ENCODE data around the gene PCK1.
A peak's percentile ranks its signal among the peaks of the same experiment; 100 is the strongest.
"Not testable (repeated sequence)": the region's sequence is repeated elsewhere in the genome, so short reads cannot be mapped to it uniquely, and the experiment has no call there.

The PCK1 gene

DNA sequence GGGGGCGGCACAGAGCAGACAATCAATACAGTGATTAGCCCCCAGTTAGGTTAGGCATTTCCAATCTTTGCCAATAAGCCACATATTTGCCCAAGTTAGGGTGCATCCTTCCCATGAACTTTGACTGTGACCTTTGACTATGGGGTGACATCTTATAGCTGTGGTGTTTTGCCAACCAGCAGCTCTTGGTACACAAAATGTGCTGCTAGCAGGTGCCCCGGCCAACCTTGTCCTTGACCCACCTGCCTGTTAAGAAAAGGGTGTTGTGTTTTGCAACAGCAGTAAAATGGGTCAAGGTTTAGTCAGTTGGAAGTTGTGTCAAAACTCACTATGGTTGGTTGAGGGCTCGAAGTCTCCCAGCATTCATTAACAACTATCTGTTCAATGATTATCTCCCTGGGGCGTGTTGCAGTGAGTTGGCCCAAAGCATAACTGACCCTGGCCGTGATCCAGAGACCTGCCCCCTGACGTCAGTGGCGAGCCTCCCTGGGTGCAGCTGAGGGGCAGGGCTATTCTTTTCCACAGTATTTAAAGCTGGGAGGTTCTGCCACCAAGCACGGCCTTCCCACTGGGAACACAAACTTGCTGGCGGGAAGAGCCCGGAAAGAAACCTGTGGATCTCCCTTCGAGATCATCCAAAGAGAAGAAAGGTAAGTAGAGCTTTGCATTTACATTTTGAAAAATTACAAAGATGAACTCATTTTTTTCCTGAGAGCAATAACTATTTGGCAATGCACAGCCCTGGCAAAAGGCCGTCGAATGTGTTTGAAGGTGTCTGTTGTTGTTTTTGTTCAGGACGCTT lies at the start of gene PCK1:
TSS of gene PCK1 (plus strand) at position 557 of the 802 bp plus-strand sequence. CDS start 302 bp downstream, outside the sequence.
- peak in 1 of 2 experiments; percentile 4 for DNase-seq

DNA sequence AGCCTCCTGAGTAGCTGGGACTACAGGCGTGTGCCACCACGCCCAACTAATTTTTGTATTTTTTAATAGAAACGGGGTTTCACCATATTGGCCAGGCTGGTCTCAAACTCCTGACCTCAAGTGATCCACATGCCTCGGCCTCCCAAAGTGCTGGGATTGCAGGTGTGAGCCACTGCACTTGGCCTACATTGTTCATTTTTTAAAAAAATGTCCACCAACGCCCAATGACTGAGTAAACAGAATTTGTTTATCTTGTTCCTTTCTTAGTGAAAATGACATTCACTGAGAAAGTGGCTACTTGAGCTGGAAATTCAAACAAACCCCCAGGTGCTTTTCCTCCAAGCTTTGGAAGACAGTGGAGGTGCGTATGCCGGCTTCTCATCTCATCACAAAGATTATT lies 49.2 kb upstream of the PCK1 start:
- not testable (repeated sequence) for DNase-seq

DNA sequence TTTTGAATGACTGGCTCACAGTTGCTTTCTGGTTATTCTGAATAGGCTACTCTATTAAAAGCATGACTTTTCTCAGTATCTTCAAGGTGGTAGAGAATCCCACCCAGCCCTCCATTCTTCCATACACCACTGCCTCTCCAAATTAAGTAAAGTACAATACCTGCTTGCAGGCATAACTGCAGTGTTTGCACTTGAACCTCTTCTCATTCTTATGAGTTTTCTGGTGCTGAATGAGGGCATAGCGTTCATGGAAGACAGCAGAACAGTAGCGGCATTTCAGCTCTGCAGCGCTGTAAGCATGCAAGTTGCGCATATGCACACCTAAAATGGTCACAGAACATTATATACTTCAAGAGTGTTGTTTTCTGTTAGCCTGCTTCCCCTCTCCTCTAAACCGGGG lies 48.5 kb upstream of the PCK1 start:
- DNase-seq: no peak

DNA sequence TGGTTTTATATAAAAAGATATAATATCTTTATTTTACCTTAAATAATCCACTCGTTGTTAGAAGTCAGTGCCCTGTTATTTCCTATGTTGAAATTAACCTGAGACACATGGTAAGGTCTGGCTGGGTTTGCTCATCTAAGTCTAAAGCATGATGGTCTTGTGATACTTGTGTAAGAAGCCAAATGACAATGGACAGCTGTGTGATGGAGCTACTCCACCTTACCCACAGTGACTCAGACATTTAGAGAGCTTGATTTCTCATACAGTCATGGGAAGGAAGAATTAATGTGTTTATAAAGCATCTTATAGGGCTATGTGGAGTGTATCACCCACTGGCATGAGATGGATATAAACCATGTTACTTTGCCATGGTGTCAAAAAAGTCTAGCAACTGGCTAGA lies 47.7 kb upstream of the PCK1 start:
- DNase-seq: no peak

DNA sequence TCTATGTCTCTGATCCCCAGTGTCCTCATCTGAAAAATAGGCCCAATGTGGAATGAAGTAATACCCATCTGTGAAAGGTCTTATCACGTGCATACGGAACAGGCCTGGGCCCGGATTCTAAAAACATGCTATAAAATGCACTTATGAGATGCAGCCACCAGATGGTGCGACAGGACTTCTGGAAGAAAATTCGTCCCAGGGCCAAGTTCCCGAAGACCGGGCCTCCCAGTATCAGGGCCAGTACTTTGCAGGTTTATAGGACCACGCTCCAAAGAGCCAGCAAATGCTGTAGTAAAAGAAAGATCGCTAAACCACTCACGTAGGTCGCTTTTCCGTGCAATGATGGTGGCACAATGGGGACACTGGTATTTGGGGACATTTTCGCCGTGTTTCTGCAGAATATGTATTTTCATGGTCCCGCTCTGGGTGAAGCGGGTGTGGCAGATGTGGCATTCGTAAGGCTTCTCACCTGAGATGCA lies 46.6 kb upstream of the PCK1 start:
- DNase-seq: peak in 1 of 2 experiments; percentile 68

DNA sequence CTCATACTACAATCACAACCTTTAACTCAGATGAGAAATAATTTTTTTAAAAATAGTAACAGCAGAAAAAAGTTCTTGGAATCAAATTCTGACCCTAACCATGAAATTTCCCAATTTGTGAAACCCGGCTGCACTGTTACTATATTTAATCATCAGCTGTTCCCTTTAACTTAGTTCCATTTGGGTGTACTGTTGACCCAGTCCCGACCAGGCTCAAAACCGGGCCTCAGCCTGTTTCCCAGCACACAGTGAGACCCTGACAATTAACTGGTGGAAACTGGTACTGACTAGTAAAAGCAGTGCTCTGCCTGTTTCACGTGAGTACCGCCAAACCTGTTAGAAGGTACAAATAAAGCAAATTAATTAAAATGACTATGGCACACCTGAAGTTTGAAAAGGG lies 43.0 kb upstream of the PCK1 start:
- DNase-seq: no peak

DNA sequence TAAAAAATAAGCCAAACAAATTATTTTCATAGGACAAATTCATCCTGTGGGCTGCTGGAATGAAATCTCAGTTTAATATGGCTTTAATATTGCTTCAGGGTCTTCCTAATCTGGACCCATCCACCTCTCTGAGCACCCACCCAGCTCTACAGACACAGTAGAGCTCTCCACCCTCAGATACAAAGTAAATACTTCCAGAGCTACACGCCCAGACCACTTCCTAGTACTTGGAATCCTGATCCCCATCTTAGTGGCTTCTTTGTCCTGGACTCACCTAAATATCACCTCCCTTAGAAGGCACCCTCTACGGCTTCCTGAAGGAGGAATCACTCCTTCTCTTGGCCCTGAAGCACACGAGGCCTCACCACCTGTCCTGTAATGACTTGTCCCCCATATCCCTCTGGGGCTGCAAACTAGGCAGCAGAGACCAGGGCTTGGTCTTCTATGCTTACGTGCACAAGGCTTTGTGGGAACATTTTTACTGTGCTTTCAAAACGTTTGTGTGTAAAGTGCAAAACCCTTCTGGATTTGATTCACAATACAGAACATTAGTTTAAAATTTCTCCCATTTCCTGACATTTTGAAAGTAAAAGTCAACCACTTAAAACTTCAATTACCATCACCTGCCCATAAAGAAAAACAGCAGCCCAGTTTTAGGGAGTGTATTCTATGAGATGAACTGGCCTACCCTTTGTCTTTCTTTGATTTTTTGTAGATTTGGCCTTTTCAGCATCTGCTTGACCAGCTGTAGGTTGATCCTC lies 38.4 kb upstream of the PCK1 start:
- DNase-seq: no peak

DNA sequence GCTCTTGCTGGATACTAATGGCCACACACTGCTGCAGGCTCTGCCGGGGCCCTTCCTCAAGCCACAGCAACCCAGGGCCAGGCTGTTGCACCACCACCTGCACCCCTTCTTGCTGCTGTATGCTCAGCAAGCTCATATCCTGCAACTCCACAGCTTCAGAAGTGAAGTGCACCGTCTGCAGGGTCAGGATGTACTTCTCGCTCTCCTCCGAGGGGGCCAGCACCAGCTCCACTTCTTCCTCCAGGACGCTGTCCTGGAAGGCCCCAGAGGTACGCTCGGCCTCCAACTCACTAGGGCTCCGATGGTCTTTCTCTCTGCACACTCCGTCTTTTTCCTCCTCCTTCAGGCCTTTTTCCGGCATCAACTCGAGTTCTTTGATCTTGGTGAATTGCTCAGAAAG lies 37.1 kb upstream of the PCK1 start:
- no peak for DNase-seq

DNA sequence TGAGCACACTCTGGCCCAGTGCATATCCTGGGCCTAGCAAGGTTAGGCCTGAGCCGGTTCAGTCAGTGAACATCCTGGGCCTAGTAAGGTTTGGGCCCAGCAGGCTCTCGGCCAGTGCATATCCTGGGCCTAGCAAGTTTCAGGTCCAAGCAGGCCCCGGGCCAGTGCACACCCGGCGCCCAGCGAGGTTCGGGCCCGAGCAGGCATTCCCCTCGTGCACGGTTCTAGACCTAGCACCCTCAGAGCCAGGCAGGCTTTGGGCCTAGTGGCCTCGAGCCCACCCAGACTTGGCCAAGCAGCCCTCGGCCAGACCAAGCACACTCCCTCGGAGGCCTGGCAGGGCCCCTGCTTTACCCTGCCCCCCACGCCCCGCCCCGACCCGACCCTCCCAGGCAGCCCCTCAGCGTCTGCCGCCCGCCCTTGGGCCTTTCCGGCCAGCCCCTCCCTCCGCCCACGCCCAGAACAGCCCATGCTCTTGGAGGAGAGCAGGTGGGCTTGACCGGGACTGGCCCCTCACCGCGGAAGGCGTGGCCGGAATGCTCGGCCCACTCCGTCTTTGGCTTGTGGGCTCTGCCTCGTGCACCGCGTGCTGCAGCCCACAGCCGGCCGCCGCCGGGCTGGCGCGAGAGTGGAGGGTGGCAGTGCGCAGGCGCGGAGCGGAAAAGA lies 36.3 kb upstream of the PCK1 start, which contains the start of gene CTCFL:
TSS of gene CTCFL (minus strand) at position 630 of the 666 bp plus-strand sequence. CDS start 935 bp downstream, outside the sequence.
- no peak for DNase-seq

DNA sequence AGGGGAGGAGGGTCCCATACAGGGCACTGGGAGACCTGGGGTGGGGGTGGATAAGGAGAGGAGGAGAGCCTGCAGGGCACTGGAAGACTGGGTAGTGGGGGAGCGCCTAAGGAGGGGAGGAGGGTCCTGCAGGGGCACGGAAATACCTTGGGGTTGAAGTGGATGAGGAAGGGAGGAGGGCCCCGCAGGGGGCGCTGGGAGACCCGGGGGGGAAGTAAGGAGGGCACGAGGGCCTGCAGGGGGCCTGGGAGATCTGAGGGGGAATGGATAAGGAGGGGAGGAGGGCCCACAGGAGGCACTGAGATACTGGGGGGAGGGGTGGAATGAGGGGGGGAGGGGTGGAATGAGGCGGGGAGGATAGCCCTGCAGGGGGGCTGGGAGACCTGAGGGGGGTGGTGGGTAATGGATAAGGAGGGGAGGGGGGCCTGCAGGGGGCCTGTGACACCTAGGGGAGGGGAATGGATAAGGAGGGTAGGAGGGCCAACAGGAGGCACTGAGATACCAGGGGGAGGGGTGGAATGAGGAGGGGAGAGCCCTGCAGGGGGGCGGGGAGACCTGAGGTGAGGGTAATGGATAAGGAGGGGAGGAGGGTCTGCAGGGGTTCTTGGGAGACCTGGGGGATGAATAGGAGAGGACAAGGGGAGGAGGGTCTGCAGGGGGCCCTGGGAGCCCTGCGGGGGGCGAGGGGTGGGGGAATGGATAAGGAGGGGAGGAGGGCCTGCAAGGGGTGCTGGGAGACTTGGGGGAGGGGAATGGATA lies 35.4 kb upstream of the PCK1 start:
- DNase-seq: no peak

DNA sequence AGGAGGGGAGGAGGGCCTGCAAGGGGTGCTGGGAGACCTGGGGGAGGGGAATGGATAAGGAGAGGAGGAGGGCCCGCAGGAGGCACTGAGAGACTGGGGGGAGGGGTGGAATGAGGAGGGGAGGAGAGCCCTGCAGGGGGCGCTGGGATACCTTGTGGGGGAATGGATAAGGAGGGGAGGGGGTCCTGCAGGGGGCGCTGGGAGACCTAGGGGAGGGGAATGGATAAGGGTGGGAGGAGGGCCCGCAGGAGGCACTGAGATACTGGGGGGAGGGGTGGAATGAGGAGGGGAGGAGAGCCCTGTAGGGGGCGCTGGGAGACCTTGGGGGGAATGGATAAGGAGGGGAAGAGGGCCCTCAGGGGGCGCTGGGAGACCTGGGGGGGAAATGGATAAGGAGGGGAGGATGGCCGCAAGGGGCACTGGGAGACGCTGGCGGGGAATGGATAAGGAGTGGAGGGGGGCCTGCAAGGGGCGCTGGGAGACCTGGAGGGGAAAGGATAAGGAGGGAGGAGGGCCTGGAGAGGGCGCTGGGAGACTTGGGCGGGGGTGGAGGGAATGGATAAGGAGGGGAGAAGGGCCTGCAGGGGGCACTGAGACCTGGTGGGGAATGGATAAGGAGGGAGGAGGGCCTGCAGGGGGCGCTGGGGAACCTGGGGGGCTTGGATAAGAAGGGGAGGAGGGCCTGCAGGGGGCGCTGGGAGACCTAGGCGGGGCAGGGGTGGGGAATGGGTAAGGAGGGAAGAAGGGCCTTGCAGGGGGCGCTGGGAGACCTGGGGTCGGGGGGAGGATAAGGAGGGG lies 34.6 kb upstream of the PCK1 start:
- no peak for DNase-seq

DNA sequence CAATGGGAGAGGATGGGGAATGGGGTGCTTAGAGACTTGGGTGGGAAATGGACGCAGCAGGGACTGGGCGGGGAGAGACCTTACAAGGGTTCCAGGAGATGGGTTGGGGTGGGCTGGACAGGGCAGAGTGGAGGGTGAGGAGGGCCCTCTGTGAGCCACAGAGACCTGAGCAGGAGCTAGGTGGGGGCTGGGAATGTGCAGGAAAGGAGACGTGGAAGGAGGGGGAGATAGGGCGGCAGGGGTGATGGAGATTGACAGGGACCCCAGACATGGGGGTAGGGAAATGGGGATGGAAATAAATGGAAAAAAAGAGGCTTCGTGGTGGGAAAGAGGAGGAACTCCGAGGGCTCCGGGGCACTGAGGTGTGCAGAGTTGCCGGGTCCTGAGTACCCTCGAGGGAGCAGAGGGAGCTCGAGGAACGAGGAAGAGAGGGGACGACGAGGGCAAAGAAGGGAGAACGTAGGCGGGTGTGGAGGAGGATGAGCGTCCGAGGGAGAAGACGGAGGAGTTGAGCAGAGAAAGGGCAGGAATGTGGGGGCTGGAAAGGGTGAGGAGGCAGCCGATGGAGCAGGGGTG lies 33.9 kb upstream of the PCK1 start:
- no peak for DNase-seq

DNA sequence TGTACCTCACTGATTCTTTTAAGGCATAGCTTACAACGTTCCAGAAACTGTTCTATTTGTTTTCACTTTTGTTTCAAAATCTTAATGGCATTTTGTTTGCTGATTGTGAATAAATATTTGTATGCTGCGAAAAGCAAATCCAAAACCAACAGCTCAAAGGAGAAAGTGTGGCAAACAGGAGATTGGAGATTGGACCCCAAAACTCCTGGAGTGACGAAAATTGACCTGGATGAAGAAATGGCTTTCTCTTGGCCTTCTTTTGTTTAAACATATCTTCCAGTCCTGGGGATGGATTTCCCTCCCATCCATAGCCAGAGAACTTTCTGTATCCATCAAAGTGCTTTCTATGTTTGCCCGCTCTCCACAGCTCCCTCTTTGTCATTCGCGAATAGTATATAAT lies 33.2 kb upstream of the PCK1 start:
- no peak for DNase-seq

DNA sequence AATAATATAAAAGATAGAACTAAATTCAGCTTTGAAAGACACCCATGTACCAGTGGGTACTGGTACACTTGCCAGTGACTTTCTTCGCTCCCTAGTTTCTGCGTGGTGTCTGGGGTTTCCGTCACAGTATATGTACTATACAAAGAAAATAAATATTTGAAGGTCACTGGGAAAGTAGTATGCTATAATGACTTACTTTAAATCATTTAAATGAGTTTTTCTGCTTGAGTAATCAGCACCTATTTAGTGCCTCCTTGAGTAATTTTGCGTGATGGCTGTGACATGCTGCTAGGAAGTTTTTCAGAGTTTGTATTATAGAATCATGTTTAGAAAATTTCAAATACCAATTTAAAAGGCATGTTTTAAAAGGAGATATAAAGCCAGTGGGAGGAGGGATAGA lies 32.8 kb upstream of the PCK1 start:
- DNase-seq: no peak

DNA sequence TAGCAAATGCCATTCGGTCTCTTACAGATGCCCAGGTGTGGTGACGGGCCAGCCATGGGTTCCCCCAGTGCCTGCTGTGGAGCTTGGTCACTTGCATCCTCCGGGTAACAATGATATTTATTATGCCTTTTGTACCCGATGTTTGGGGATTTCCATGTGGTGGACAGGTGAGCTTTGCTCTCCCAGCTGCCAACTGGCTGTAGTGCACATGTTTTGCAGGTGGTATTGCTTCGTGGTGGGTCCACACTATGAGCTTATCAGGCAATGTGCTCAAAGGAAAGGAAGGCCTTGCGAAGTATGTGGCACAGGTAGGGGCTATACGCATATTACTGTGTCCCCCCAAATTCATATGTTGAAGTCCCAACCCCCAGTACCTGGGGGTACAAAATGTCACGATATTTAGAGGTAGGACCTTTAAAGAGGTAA lies 31.7 kb upstream of the PCK1 start:
- no peak for DNase-seq

DNA sequence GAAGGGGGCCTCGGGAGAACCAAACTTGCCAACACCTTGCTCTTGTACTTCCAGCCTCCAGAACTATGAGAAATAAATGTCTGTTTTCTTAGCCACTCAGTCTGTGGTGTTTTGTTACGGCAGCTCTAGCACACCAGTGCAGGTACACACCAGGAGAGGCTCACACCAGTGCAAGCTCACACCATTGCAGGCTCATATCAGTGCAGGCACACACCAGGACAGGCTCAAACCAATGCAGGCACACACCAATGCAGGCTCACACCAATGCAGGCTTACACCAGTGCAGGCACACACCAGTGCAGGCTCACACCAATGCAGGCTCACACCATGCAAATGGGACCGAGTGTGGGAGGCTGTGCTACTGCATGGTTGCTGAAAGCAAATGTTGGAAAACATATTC lies 31.1 kb upstream of the PCK1 start:
- no peak for DNase-seq

DNA sequence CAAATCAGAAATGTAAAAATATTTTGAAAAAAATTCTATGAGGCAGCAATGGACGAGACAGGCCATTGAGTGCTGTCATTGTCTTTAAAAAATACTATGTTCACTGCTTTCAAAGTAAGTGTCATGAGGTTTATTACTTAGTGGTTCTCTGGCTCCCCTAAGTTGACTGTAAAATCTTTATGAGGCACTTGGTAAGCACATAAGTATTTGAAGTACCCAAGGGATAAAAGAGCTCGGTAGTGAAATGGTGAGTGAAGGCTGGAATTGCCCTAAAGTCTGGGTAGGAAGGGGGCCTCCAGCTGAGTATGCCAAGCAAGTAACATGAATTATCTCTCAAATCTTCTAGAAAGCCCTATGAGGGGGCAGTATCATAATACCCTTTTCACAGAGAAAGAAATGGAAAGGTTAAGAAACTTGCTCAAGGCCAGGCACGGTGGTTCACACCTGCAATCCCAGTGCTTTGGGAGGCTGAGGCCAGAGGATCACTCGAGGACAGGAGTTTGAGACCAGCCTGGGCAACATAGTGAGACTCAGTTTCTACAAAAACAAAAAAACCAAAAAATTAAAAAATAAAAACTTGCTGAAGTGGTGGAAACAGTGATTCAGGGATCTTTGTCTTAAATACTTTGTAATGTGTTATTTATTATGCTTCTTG lies 30.5 kb upstream of the PCK1 start:
- no peak for DNase-seq

DNA sequence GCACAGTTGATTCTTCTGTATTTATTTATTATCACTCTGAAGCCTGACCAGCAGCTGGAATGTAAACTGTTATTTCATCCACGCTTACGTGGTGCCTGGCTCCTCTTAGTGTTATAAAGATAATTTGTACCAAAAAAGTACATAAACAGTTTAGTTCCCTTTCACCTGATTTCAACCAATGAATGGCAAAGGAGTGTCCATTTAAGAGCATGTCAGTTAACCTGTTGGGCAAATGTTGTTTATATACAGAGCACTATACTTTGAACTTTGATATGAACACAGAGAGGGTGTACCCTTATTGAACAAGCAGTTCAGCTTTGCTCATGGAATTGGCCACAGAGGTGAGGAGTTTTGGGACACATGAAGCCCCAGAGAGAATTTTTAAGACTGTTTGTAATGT lies 28.8 kb upstream of the PCK1 start:
- DNase-seq: no peak

DNA sequence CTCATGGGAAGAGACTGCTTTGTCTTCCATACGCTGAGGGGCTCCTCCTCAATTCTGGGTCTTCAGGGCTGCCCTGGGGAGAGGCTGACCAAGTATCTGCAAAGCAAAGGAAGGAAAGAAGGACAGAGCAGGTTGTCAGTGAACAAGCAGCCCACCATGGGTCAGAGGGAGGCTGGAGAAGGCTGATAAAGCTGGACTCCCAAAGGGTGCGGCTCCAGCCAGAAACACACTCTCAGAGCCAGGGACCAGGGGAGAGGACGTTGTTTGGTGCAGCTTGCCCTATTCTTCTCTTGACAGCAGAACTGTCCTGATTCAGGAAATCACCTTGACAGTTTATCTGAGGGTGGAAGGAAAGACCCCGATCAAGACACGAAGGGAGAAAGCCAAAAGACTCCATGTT lies 25.6 kb upstream of the PCK1 start:
- DNase-seq: no peak

DNA sequence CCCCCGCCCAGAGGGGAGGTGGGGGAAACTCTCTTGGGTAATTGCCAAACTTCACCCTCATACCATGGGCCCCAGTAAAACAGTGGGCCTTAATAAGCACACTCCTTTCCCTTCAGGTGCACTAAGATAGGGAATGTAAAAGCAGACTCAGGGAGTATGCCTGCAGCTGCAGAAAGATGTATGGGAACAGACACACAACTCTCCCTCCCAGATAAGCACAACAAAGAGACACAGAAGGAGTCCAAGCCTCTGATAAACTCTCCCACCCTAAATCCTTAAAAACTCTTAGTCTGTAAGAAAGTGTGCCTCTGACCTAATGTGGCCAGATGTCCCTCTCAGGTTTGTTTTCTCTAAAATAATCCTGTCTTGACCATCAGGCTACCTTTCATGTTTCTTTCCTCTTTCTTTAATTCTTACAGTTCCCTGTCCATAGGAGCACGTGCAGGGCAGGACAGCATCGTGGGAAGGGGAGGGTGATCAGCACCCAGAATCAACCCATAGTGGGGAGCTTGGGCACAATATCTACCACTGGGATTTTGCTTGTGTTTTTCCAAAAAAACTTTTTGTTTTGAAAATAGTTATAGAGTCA lies 24.7 kb upstream of the PCK1 start:
- DNase-seq: no peak
